K562 (cell line): Measurements from ENCODE around the gene KLHL14. TPM values are rescaled to one million over a fixed set of nuclear protein-coding genes. Genes with fewer than 3 reads are reported as not detected.

Experiments
- ATAC-seq: fragments of 200-7000 bp; cut with Tn5 transposase; 3 replicates; pipeline ENCODE4 v1.9.1; 2020; ENCODE audit warnings: moderate library complexity
- BruUV-seq: library from RNA; stranded (reverse); fragments of 400-500 nt; replicated peaks from 2 replicates; lab custom pipeline; 2021; lab: Mats Ljungman, UMichigan
- CTCF ChIA-PET: fragments of 300-600 bp; formaldehyde crosslinking; extraction: SDS; loops from one replicate; lab custom pipeline; 2021; ENCODE audit warnings: low intra/inter-chr PET ratio; lab: Yijun Ruan, JAX
- POLR2A ChIA-PET: fragments of 300-600, 350-650 bp; sonication (Branson Sonifier 250); formaldehyde crosslinking; extraction: SDS; loops from one replicate; lab custom pipeline; 2021; ENCODE audit warnings: antibody characterized with exemption, inconsistent platforms; lab: Yijun Ruan, JAX
- DNase-seq, 4 experiments: peaks; one replicate each; pipeline versions ENCODE4 v3.0.0 to v3.0.0-alpha.2; 2011 to 2018; ENCODE audit warnings: low spot score in 3 of 4, mixed read lengths in 3 of 4; ENCODE audit errors: extremely low read depth in 1 of 4
- FAIRE-seq: peaks from 2 replicates; lab custom pipeline; 2011; peaks lifted over from hg19 to GRCh38; lab: Jason Lieb, UNC
- H2AFZ ChIP-seq: 2 replicates; pipeline ENCODE4 v1.6.0; 2011; ENCODE audit warnings: low read depth, low read length, control low read depth, inconsistent platforms
- H3K27ac ChIP-seq: fragments of 200-600 bp; 3 replicates; pipeline ENCODE4 v1.8.0; 2011; ENCODE audit warnings: low read depth, mild to moderate bottlenecking, control low read depth, inconsistent platforms, low read length, moderate library complexity, mixed read lengths; ENCODE audit errors: extremely low read depth
- H3K27me3 ChIP-seq, 2 experiments: fragments of 300-600 bp in 1 of 2; 2 replicates in 1 of 2; 3 replicates in 1 of 2; pipeline versions ENCODE4 v1.6.0 to v1.8.0; 2011; ENCODE audit warnings: inconsistent platforms in 2 of 2, low read length in 2 of 2, mild to moderate bottlenecking in 1 of 2, mixed read lengths in 1 of 2, moderate library complexity in 1 of 2; ENCODE audit not compliant: control insufficient read depth in 2 of 2, insufficient read depth in 2 of 2
- H3K36me3 ChIP-seq: fragments of 300-600 bp; 3 replicates; pipeline ENCODE4 v1.8.0; 2011; ENCODE audit warnings: mild to moderate bottlenecking, low read length, inconsistent platforms; ENCODE audit not compliant: control insufficient read depth, insufficient read depth
- H3K4me1 ChIP-seq, 2 experiments: fragments of 200-600 bp in 1 of 2; replicated peaks in 1 of 2; 2 replicates in 1 of 2; 3 replicates in 1 of 2; pipeline versions ENCODE4 v1.5.1 to v1.8.0; 2011; ENCODE audit warnings: inconsistent platforms in 2 of 2, low read length in 2 of 2, mild to moderate bottlenecking in 1 of 2, mixed read lengths in 1 of 2, moderate library complexity in 1 of 2; ENCODE audit not compliant: control insufficient read depth in 2 of 2, insufficient read depth in 2 of 2
- H3K4me2 ChIP-seq: 2 replicates; pipeline ENCODE4 v1.6.1; 2011; ENCODE audit warnings: low read length, control low read depth, inconsistent platforms, mixed read lengths; ENCODE audit not compliant: insufficient read depth
- H3K4me3 ChIP-seq: fragments of 200-600 bp; sonication (generic), shearing (Covaris generic); 2 replicates; pipeline ENCODE4 v1.5.1; 2016; ENCODE audit warnings: control low read depth, inconsistent platforms
- H3K79me2 ChIP-seq: fragments of 200-600 bp; 3 replicates; pipeline ENCODE4 v1.8.0; 2011; ENCODE audit warnings: low read length, inconsistent platforms; ENCODE audit not compliant: control insufficient read depth, insufficient read depth
- H3K9ac ChIP-seq, 2 experiments: 2 replicates each; pipeline versions ENCODE4 v1.6.0 to v1.6.1; 2011; ENCODE audit warnings: low read depth in 2 of 2, low read length in 2 of 2, control low read depth in 1 of 2, inconsistent platforms in 1 of 2, mild to moderate bottlenecking in 1 of 2, mixed read lengths in 1 of 2; ENCODE audit not compliant: insufficient read depth in 1 of 2
- H3K9me1 ChIP-seq: one replicate; pipeline ENCODE4 v1.6.0; 2011; ENCODE audit warnings: inconsistent platforms, mild to moderate bottlenecking, low read length, moderate library complexity; ENCODE audit not compliant: control insufficient read depth, insufficient read depth
- H3K9me3 ChIP-seq: replicated peaks from 2 replicates; pipeline ENCODE4 v1.5.1; 2011; ENCODE audit warnings: low read depth, low read length, inconsistent platforms; ENCODE audit not compliant: control insufficient read depth, insufficient read depth
- H4K20me1 ChIP-seq: replicated peaks from 2 replicates; pipeline ENCODE4 v1.6.1; 2011; ENCODE audit warnings: low read length, inconsistent platforms, mixed read lengths; ENCODE audit not compliant: control insufficient read depth, insufficient read depth
- BRCA1 ChIP-seq, 2 experiments: fragments of 450-650 bp in 1 of 2; sonication (generic) in 1 of 2; formaldehyde crosslinking in 1 of 2; IDR thresholded peaks; 2 replicates each; pipeline versions ENCODE4 v1.5.0 to v1.6.1; 2017 to 2020; ENCODE audit warnings: mild to moderate bottlenecking in 1 of 2, missing genetic modification reagents in 1 of 2
- FOSL1 ChIP-seq: fragments of 200-800 bp; sonication (Bioruptor generic); conservative IDR thresholded peaks from 2 replicates; pipeline ENCODE4 v1.6.1; 2016; ENCODE audit warnings: missing genetic modification characterization, missing compliant biosample characterization
- MCM5 ChIP-seq: fragments of 450-650 bp; IDR thresholded peaks from 2 replicates; pipeline ENCODE4 v1.6.1; 2016; ENCODE audit warnings: low read depth
- NCOA2 ChIP-seq, 2 experiments: fragments of 450-650 bp; IDR thresholded peaks; 2 replicates each; pipeline ENCODE4 v1.6.1; 2018; ENCODE audit warnings: mild to moderate bottlenecking in 2 of 2, moderate library complexity in 1 of 2; ENCODE audit not compliant: partially characterized antibody in 2 of 2
- NFIC ChIP-seq: fragments of 450-650 bp; IDR thresholded peaks from 2 replicates; pipeline ENCODE4 v1.6.1; 2017; ENCODE audit warnings: mild to moderate bottlenecking, inconsistent platforms
- PCBP2 ChIP-seq: fragments of 200-400 bp; formaldehyde crosslinking; IDR thresholded peaks from 2 replicates; pipeline ENCODE4 v1.6.1; 2018; ENCODE audit warnings: low read length, low read depth, mild to moderate bottlenecking, moderate library complexity; ENCODE audit not compliant: poor library complexity, severe bottlenecking
- SRF ChIP-seq, 2 experiments: fragments of 250-450, 450-650 bp in 1 of 2; sonication (Bioruptor Pico) in 1 of 2; sonication (generic) in 1 of 2; formaldehyde crosslinking; IDR thresholded peaks; 2 replicates each; pipeline versions ENCODE4 v1.5.0 to v1.5.1; 2020 to 2022; ENCODE audit warnings: mild to moderate bottlenecking in 1 of 2, missing genetic modification reagents in 1 of 2
- TAF7 ChIP-seq: fragments of 450-650 bp; IDR thresholded peaks from 2 replicates; pipeline ENCODE4 v1.6.1; 2016; ENCODE audit warnings: missing genetic modification characterization, missing compliant biosample characterization
- ZNF143 ChIP-seq: sonication (generic); formaldehyde crosslinking; IDR thresholded peaks from 2 replicates; pipeline ENCODE4 v1.9.0; 2022; ENCODE audit warnings: mild to moderate bottlenecking, missing genetic modification reagents
- ZNF583 ChIP-seq: fragments of 250-450 bp; sonication (Bioruptor Pico); IDR thresholded peaks from 2 replicates; pipeline ENCODE4 v1.4.0; 2020
- ZNF717 ChIP-seq: fragments of 250-450 bp; sonication (Bioruptor Pico); IDR thresholded peaks from 2 replicates; pipeline ENCODE4 v1.5.0; 2021
- WGBS: fragments of 100-300 bp; shearing (Covaris generic); methylation state at CpG from one replicate; pipeline ENCODE4 v1.1.6; 2016; ENCODE audit warnings: low coverage, mixed read lengths; ENCODE audit not compliant: insufficient coverage; ENCODE audit errors: missing lambda C conversion rate; 5-methylcytosine and 5-hydroxymethylcytosine counted together
- in situ Hi-C: fragments of 300-500 bp; cut with MboI; formaldehyde crosslinking; loops from 4 replicates; pipeline ENCODE4 v1.15.0; 2018; ENCODE audit warnings: inconsistent platforms, mixed read lengths
- intact Hi-C: fragments of 100-400 bp; cut with micrococcal nuclease; formaldehyde crosslinking; loops from 2 replicates; pipeline ENCODE4 v1.14.2; 2022
- polyA plus RNA-seq, 8 experiments: library from polyadenylated mRNA; depleted of rRNA in 4 of 8; stranded (reverse) in 5 of 8; unstranded in 3 of 8; fragments of >200 nt; fragmentation: Nextera tagmentation in 2 of 8; fragmentation: Illumina TruSeq in 1 of 8; extraction: Ambion mirVana in 2 of 8; extraction: Trizol in 1 of 8; gene quantifications; 2 replicates each; pipeline versions ENCODE4 v1.2.1 to v1.2.3, GENCODE V29; 2011 to 2014; ENCODE audit warnings: inconsistent platforms in 1 of 8, missing spikeins in 1 of 8
- total RNA-seq, 7 experiments: library from RNA; depleted of rRNA in 6 of 7; stranded (reverse); fragments of >200 nt in 6 of 7; fragmentation: Illumina TruSeq in 2 of 7; extraction: Trizol in 2 of 7; gene quantifications; 2 replicates each; pipeline versions ENCODE4 v1.2.1 to v1.2.3, GENCODE V29; 2011 to 2021; ENCODE audit warnings: low replicate concordance in 1 of 7
- TF ChIP-seq, protein P1 (sequence below): IDR thresholded peaks from 3 replicates; pipeline ENCODE4 v1.6.1; 2011; ENCODE audit warnings: borderline replicate concordance, mild to moderate bottlenecking, moderate library complexity; ENCODE audit not compliant: insufficient read length; ENCODE audit errors: extremely low read depth
- TF ChIP-seq, protein P2 (sequence below): fragments of 450-650 bp; IDR thresholded peaks from 2 replicates; pipeline ENCODE4 v1.6.1; 2016; ENCODE audit warnings: antibody characterized with exemption

Gene KLHL14
- total and polyA plus RNA-seq, 9 of the 15 experiments (the other 6 are each of a cell fraction or from before 2014, with no cell fraction given), result not detected

DNA sequence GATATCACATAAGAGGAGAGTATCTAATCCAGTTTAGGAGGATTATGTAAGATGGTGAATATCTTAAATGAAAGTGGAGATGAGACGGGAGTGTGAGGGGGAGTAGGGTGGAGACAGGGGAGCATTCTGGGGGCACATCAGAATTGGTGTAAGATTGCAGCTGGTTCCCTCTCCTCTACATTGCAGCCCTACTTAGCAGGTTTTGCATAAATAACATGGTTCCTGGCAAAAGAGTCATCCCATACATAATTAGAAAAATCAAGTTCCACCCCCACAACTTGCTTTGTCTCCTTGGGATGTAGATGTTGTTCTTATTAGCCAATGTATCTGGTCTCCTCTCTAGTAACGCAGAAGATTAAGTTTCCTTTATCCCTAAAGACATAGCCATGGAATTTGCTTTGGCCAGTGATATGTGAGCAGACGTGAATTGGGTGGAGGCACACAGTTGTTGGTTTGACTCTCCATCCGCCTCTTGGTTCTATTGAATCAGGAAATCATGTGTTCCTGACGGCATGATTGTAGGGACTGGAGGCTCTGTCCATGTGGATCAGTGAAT, 137.9 kb downstream of the KLHL14 start:
- POLR2A ChIA-PET, result no interaction called here

More for the DNA sequence above, 137.9 kb downstream of the KLHL14 start:
- no peak for ATAC-seq
- Histone ChIP-seq H3K4me1 (no peaks in the 10 kb centered on the region), H3K9me1 (no peaks in the 10 kb centered on the region), H3K79me2 (no peaks in the 10 kb centered on the region), H3K9me3 (no peaks in the 10 kb centered on the region), H3K9ac (no peak overlapping the region), H3K36me3 (no peaks in the 10 kb centered on the region), H2AFZ (no peak overlapping the region), H3K27ac (no peak overlapping the region), H3K4me2 (no peak overlapping the region), H3K27me3 (no peaks in the 10 kb centered on the region), H3K4me3 (no peak overlapping the region), H4K20me1 (no peaks in the 10 kb centered on the region)
- 0% methylated on average over 5 of the region's 5 CpGs for WGBS
- DNase-seq, result no peak
- no peak for FAIRE-seq
- intact Hi-C loops, result no loop called here
- CTCF ChIA-PET, result no interaction called here
- in situ Hi-C loops, result no loop called here
- no TSS peak for BruUV-seq
- TF ChIP-seq, protein P1, sequence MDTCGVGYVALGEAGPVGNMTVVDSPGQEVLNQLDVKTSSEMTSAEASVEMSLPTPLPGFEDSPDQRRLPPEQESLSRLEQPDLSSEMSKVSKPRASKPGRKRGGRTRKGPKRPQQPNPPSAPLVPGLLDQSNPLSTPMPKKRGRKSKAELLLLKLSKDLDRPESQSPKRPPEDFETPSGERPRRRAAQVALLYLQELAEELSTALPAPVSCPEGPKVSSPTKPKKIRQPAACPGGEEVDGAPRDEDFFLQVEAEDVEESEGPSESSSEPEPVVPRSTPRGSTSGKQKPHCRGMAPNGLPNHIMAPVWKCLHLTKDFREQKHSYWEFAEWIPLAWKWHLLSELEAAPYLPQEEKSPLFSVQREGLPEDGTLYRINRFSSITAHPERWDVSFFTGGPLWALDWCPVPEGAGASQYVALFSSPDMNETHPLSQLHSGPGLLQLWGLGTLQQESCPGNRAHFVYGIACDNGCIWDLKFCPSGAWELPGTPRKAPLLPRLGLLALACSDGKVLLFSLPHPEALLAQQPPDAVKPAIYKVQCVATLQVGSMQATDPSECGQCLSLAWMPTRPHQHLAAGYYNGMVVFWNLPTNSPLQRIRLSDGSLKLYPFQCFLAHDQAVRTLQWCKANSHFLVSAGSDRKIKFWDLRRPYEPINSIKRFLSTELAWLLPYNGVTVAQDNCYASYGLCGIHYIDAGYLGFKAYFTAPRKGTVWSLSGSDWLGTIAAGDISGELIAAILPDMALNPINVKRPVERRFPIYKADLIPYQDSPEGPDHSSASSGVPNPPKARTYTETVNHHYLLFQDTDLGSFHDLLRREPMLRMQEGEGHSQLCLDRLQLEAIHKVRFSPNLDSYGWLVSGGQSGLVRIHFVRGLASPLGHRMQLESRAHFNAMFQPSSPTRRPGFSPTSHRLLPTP, result no peak
- TF ChIP-seq FOSL1 (tag), result no peak
- no peak for TF ChIP-seq TAF7 (tag)
- TF ChIP-seq ZNF143 (CRISPR knock-in tag), result no peak
- no peak for TF ChIP-seq MCM5
- TF ChIP-seq PCBP2, result no peak
- no peak for TF ChIP-seq NCOA2 (IDR thresholded peaks at IDR 0.05; ENCODE audit: partially characterized antibody in 2 of 2)
- no peak for TF ChIP-seq SRF (CRISPR knock-in tag; IDR thresholded peaks at IDR 0.05)
- TF ChIP-seq NFIC, result no peak
- TF ChIP-seq, protein P2, sequence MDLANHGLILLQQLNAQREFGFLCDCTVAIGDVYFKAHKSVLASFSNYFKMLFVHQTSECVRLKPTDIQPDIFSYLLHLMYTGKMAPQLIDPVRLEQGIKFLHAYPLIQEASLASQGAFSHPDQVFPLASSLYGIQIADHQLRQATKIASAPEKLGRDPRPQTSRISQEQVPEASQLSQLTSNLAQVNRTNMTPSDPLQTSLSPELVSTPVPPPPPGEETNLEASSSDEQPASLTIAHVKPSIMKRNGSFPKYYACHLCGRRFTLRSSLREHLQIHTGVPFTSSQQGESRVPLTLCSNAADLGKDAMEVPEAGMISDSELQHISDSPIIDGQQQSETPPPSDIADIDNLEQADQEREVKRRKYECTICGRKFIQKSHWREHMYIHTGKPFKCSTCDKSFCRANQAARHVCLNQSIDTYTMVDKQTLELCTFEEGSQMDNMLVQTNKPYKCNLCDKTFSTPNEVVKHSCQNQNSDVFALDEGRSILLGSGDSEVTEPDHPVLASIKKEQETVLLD, result no peak
- TF ChIP-seq ZNF717 (CRISPR knock-in tag), result no peak
- no peak for TF ChIP-seq BRCA1 (IDR thresholded peaks at IDR 0.05)
- no peak for TF ChIP-seq BRCA1 (CRISPR knock-in tag; IDR thresholded peaks at IDR 0.05)
- TF ChIP-seq ZNF583 (CRISPR knock-in tag), result no peak
